ENCODE results near the gene MPO. TPM values are rescaled to one million over a fixed set of nuclear protein-coding genes. Genes with fewer than 3 reads are reported as not detected.

MPO gene
- total and polyA plus RNA-seq, 9 of the 15 experiments (the other 6 are each of a cell fraction or from before 2014, with no cell fraction given) = 0.04 to 0.47 (median 0.39) TPM; not detected in 6

DNA sequence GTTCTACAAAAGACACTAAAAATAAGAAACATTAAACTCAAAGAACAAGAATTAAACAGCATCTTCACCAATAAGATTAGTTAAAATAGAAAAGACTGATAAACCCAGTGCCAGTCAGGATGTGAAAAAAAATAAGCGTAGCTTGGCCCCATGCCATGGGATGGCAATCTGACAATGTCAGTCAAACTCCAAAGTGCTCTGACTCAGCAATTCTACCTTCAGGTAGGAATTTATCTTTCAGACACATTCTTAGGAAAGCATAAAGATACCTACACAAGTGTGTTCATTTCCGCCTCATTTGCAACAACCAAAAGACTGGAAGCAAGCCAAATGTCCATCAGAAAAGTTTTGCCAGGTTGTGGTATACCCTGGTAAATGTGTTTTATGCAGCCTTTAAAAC is 9.1 kb upstream of the MPO start (continued):
- TF ChIP-seq, protein P1, sequence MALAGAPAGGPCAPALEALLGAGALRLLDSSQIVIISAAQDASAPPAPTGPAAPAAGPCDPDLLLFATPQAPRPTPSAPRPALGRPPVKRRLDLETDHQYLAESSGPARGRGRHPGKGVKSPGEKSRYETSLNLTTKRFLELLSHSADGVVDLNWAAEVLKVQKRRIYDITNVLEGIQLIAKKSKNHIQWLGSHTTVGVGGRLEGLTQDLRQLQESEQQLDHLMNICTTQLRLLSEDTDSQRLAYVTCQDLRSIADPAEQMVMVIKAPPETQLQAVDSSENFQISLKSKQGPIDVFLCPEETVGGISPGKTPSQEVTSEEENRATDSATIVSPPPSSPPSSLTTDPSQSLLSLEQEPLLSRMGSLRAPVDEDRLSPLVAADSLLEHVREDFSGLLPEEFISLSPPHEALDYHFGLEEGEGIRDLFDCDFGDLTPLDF (CRISPR knock-in tag; IDR thresholded peaks at IDR 0.05) = no peak
- TF ChIP-seq MAZ (CRISPR knock-in tag; conservative IDR thresholded peaks at IDR 0.05 in 1 of 2, IDR thresholded peaks at IDR 0.05 in 1 of 2) (no peak), ZNF740 (CRISPR knock-in tag; IDR thresholded peaks at IDR 0.05) (no peak), ZNF740 (tag; IDR thresholded peaks at IDR 0.05) (no peak), C11orf30 (IDR thresholded peaks at IDR 0.05; ENCODE audit: low read depth) (peak; percentile 98), NFIX (CRISPR knock-in tag; IDR thresholded peaks at IDR 0.05; ENCODE audit: low read depth) (peak; percentile 23; the same call in 1 of the 2 replicates), PBX2 (CRISPR knock-in tag; IDR thresholded peaks at IDR 0.05; ENCODE audit: low read depth) (peak; percentile 71), PBX2 (tag; conservative IDR thresholded peaks at IDR 0.05; ENCODE audit: low read depth) (peak; percentile 92), TEAD4 (IDR thresholded peaks at IDR 0.05; ENCODE audit: low read length) (peak; percentile 82), TEAD4 (CRISPR knock-in tag; IDR thresholded peaks at IDR 0.05; ENCODE audit: borderline replicate concordance) (no peak), JUND (IDR thresholded peaks at IDR 0.05; ENCODE audit: borderline replicate concordance, low read depth, low read length) (peak; percentile 34; the same call in 1 of the 2 replicates), JUND (tag; IDR thresholded peaks at IDR 0.05; ENCODE audit: borderline replicate concordance, low read depth, low read length) (no peak; the same call in 2 of the 3 replicates), MBD1 (CRISPR knock-in tag; IDR thresholded peaks at IDR 0.05) (no peak), LEF1 (IDR thresholded peaks at IDR 0.05) (0 out of 2 replicates have a peak, but pooled peaks have one; percentile 37), FOXA3 (CRISPR knock-in tag; conservative IDR thresholded peaks at IDR 0.05 in 1 of 2, IDR thresholded peaks at IDR 0.05 in 1 of 2) (no peak), ZNF212 (CRISPR knock-in tag; IDR thresholded peaks at IDR 0.05) (no peak), IRF2 (CRISPR knock-in tag; IDR thresholded peaks at IDR 0.05) (no peak), IRF1 (CRISPR knock-in tag; IDR thresholded peaks at IDR 0.05; ENCODE audit: borderline replicate concordance) (no peak), FOS (IDR thresholded peaks at IDR 0.05; ENCODE audit: extremely low read depth, insufficient read length) (no peak), ZEB2 (IDR thresholded peaks at IDR 0.05) (peak; percentile 94), ETS2 (tag; IDR thresholded peaks at IDR 0.05; ENCODE audit: borderline replicate concordance, poor library complexity, severe bottlenecking) (no peak), DPF2 (IDR thresholded peaks at IDR 0.05) (peak; percentile 86)
